ENCODE results near the gene TRIL.

Gene TRIL

DNA sequence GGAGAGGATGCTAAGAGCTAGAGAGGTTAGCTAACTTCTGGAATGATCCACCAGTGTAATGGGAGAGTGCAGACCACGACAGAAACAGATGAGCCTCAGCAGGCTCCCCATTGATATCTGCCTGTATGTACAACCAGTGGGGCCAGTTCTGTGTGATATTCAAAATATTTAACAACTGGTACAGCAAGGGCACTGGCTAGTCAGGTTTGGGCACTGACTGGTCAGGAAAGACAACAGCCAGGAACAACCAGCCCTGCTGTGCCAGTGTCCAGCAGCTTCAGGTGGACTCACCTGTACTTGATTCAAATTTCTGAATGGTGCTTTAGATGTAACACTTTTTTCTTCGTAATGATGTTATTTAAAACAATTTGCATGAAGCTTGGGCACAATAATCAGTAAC lies 5.9 kb upstream of the TRIL start:
- H3K27ac ChIP-seq, result peak overlapping the region; percentile 27
- no peak for TF ChIP-seq CTCF (conservative IDR thresholded peaks at IDR 0.05)

DNA sequence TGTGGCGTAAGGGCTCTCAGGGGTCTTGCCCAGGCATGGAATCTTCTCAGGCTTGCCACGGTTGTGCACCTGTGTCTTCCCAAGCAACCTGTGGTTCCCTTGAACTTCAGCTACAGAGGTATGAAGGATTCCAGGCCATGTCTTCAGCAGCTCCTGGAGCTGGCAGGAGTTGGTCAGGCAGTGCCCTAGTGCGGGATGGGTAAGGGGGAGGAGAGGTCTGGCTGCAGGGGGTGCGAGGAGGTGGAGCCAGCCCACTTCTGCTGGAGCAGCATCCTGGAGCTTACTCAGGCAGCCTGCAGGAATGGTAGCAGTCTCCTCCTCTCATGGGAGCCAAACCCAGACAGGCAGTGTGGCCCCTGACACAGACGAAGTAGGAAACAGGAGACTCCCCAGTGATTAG lies 3.8 kb upstream of the TRIL start:
- H3K27ac ChIP-seq, result no peak overlapping the region

DNA sequence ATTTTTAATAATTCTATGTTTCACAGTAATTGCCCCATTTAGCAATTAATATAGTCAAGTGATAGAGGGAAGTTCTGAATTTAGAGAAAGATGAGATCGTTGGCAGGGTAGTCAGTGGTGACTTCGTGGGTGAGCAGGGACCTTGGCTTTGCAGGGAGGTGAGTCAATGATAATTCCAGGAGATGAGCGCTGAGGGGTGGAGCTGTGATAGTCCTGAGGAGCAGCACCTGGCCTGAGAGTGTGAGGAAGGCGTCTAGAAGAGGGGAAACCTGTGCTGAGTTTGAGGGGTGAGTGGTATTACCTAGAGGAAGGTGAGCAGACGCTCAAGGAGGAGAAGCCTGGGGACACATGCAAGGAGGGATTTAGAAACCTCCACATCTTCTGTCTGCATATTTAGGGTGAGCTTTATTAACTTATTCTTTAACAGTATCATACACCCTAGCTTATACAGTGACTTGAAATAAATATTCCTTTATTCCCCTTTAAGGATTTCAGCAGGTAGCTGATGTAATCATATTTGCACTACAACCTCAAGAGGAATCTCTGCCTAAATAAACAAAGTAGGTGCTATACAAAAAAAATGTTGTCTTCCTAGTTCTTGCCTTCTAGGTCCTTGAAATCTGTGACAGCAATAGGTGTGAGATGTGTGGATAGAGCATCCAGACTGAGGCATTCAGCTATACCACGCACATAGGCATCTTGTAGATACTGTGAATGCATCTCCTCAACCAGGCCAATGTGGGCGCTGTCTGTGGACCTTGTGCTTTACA lies 2.1 kb upstream of the TRIL start:
- TF ChIP-seq CTCF (conservative IDR thresholded peaks at IDR 0.05), result no peak
- peak overlapping the region; percentile 58 for H3K27ac ChIP-seq

More for the DNA sequence above, 3.8 kb upstream of the TRIL start:
- TF ChIP-seq CTCF (conservative IDR thresholded peaks at IDR 0.05), result no peak

- no peak for TF ChIP-seq CTCF (conservative IDR thresholded peaks at IDR 0.05)
- H3K27ac ChIP-seq, result no peak overlapping the region
Observed at GRCh38 chr7:28958980-28959347, 834 bp upstream of the TRIL start.

- no peak overlapping the region for H3K27ac ChIP-seq
Observed at GRCh38 chr7:28957751-28958234, 337 bp downstream of the TRIL start.

DNA sequence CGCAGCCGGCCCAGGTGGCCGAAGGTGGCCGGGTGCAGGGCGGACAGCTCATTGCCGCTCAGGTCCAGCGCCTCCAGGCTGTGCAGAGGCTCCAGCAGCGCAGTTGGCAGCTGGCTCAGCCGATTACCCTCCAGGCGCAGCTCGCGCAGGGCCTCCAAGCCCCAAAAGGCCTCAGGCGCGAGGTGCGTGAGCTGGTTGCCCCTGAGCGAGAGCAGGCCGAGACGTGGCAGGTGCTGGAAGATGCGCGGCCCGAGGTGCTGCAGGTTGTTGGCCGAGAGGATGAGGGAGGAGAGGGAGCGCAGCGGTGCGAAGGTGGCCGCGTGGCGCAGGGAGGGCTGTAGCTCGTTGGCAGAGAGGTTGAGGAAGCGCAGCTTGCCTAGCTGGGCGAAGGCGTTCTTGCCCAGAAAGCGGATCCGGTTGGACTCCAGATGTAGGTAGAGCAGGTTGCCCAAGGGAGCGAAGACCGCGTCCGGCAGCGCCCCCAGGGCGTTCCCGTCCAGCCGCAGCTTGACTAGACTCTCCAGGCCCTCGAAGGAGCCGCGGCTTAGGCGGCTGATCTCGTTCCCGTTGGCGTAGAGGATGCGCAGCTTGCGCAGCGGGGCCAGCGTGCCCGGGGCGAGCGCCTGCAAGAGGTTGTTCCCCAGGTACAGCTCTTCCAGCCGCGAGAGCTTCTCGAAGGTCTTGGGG lies 923 bp downstream of the TRIL start:
- TF ChIP-seq CTCF (conservative IDR thresholded peaks at IDR 0.05), result no peak
- peak overlapping the region; percentile 57; the same call in 1 of the 2 replicates for H3K27ac ChIP-seq

More at GRCh38 chr7:28957751-28958234, 337 bp downstream of the TRIL start:
- TF ChIP-seq CTCF (conservative IDR thresholded peaks at IDR 0.05), result no peak

- peak overlapping the region; percentile 57; the same call in 1 of the 2 replicates for H3K27ac ChIP-seq
- peak; percentile 76 for TF ChIP-seq CTCF (conservative IDR thresholded peaks at IDR 0.05)
Observed at GRCh38 chr7:28956608-28957063, 1.5 kb downstream of the TRIL start.
